Measurements from ENCODE around the gene TBL3.

The TBL3 gene

DNA sequence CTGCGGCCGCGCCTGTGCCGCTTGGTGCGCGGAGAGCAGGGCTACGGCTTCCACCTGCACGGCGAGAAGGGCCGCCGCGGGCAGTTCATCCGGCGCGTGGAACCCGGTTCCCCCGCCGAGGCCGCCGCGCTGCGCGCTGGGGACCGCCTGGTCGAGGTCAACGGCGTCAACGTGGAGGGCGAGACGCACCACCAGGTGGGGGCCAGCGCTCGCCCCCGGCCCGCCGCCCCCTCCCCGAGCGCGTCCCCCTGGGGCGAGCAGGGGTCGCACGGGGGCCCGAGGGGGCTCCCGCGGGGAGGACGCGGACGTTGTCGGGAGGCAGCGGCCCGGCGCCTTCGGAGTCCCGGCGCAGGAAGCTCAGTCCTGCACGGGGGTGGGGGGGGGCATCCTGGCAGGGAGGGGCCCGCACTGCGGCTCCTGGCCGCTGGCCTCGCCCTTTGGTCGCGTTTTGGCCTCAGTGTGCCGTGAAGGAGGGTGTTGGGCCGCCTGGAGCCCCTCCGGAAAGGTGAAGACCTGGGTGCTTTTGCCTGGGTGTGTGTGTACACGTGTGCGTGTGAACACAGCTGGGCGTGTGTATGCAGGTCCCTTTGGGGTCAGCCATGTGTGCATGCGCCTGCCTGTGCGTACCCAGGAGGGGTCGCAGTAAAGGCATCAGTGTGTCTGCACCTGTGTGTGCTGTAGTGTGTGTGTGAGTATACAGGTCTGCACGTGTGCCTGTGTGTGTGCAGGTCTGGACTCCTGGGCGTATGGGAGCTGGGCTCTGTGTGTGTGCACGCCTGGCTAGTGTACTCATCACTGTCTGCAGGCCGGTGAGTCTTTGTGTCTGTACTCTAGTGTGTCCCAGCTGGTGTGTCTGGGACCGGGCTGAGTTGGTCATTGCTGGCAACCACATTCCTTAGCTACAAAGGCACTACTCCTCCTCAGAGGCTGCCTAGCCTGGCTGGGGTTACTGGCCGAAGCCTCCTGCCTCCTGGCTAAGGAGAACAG lies 55.5 kb downstream of the TBL3 start (continued):
- TF ChIP-seq, protein P1, sequence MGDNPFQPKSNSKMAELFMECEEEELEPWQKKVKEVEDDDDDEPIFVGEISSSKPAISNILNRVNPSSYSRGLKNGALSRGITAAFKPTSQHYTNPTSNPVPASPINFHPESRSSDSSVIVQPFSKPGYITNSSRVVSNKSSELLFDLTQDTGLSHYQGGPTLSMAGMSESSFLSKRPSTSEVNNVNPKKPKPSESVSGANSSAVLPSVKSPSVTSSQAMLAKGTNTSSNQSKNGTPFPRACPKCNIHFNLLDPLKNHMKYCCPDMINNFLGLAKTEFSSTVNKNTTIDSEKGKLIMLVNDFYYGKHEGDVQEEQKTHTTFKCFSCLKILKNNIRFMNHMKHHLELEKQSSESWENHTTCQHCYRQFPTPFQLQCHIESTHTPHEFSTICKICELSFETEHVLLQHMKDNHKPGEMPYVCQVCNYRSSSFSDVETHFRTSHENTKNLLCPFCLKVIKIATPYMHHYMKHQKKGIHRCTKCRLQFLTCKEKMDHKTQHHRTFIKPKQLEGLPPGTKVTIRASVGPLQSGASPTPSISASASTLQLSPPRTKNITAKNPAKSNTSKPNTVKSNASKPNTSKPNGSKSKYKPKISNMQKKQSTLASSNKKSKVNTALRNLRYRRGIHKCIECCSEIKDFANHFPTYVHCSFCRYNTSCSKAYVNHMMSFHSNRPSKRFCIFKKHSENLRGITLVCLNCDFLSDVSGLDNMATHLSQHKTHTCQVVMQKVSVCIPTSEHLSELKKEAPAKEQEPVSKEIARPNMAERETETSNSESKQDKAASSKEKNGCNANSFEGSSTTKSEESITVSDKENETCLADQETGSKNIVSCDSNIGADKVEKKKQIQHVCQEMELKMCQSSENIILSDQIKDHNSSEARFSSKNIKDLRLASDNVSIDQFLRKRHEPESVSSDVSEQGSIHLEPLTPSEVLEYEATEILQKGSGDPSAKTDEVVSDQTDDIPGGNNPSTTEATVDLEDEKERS (tag by site-specific recombination; IDR thresholded peaks at IDR 0.05), result no peak
- TF ChIP-seq ZNF473 (tag by site-specific recombination; IDR thresholded peaks at IDR 0.05), result no peak
- no peak for TF ChIP-seq HOXD13 (CRISPR knock-in tag; IDR thresholded peaks at IDR 0.05; ENCODE audit: borderline replicate concordance)
- no peak for TF ChIP-seq ZNF184 (tag by site-specific recombination; IDR thresholded peaks at IDR 0.05)
- no peak for TF ChIP-seq SP2 (tag by site-specific recombination; IDR thresholded peaks at IDR 0.05)
- TF ChIP-seq SETDB1 (IDR thresholded peaks at IDR 0.05; ENCODE audit: insufficient read length, low read length), result no peak
- TF ChIP-seq, protein P2, sequence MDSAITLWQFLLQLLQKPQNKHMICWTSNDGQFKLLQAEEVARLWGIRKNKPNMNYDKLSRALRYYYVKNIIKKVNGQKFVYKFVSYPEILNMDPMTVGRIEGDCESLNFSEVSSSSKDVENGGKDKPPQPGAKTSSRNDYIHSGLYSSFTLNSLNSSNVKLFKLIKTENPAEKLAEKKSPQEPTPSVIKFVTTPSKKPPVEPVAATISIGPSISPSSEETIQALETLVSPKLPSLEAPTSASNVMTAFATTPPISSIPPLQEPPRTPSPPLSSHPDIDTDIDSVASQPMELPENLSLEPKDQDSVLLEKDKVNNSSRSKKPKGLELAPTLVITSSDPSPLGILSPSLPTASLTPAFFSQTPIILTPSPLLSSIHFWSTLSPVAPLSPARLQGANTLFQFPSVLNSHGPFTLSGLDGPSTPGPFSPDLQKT (IDR thresholded peaks at IDR 0.05; ENCODE audit: borderline replicate concordance, low read depth, low read length), result no peak
- TF ChIP-seq, protein P3, sequence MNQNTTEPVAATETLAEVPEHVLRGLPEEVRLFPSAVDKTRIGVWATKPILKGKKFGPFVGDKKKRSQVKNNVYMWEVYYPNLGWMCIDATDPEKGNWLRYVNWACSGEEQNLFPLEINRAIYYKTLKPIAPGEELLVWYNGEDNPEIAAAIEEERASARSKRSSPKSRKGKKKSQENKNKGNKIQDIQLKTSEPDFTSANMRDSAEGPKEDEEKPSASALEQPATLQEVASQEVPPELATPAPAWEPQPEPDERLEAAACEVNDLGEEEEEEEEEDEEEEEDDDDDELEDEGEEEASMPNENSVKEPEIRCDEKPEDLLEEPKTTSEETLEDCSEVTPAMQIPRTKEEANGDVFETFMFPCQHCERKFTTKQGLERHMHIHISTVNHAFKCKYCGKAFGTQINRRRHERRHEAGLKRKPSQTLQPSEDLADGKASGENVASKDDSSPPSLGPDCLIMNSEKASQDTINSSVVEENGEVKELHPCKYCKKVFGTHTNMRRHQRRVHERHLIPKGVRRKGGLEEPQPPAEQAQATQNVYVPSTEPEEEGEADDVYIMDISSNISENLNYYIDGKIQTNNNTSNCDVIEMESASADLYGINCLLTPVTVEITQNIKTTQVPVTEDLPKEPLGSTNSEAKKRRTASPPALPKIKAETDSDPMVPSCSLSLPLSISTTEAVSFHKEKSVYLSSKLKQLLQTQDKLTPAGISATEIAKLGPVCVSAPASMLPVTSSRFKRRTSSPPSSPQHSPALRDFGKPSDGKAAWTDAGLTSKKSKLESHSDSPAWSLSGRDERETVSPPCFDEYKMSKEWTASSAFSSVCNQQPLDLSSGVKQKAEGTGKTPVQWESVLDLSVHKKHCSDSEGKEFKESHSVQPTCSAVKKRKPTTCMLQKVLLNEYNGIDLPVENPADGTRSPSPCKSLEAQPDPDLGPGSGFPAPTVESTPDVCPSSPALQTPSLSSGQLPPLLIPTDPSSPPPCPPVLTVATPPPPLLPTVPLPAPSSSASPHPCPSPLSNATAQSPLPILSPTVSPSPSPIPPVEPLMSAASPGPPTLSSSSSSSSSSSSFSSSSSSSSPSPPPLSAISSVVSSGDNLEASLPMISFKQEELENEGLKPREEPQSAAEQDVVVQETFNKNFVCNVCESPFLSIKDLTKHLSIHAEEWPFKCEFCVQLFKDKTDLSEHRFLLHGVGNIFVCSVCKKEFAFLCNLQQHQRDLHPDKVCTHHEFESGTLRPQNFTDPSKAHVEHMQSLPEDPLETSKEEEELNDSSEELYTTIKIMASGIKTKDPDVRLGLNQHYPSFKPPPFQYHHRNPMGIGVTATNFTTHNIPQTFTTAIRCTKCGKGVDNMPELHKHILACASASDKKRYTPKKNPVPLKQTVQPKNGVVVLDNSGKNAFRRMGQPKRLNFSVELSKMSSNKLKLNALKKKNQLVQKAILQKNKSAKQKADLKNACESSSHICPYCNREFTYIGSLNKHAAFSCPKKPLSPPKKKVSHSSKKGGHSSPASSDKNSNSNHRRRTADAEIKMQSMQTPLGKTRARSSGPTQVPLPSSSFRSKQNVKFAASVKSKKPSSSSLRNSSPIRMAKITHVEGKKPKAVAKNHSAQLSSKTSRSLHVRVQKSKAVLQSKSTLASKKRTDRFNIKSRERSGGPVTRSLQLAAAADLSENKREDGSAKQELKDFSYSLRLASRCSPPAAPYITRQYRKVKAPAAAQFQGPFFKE (tag by site-specific recombination; IDR thresholded peaks at IDR 0.05; ENCODE audit: borderline replicate concordance), result peak; percentile 90; the same call in 1 of the 2 replicates
- no peak for TF ChIP-seq SALL2 (tag by site-specific recombination; IDR thresholded peaks at IDR 0.05; ENCODE audit: borderline replicate concordance)
- TF ChIP-seq ZNF157 (tag by site-specific recombination; IDR thresholded peaks at IDR 0.05), result no peak
- TF ChIP-seq ZNF248 (tag by site-specific recombination; IDR thresholded peaks at IDR 0.05), result no peak
- TF ChIP-seq SP3 (tag by site-specific recombination; IDR thresholded peaks at IDR 0.05), result no peak
- TF ChIP-seq ZNF843 (tag by site-specific recombination; IDR thresholded peaks at IDR 0.05), result no peak
- no peak for TF ChIP-seq ZNF521 (tag by site-specific recombination; IDR thresholded peaks at IDR 0.05)
- TF ChIP-seq ZNF530 (tag by site-specific recombination; IDR thresholded peaks at IDR 0.05; ENCODE audit: low read depth), result no peak

DNA sequence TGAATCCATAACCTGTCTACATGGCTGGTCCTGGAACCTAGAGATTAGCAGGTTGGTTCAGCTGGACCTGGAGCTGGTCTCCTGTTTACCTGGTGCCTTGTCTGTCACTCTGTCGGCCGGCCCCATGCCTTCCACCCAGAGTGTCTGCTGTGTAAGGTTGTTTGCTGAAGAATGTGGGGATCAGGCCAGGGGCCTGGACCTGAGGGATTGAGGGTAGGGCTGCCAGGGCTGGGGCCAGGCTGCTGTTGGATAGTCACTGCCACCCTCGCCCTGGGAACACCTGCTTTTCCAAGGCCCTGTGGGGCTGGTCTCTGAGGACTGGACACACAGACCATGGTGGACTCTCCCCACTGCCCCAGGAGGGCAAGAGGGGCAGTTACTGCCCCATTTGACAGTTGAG lies 56.3 kb downstream of the TBL3 start:
- POLR2A ChIA-PET, result interaction anchor here (1.0 to 2.6 kb wide), 4 partner anchors 11 to 127 kb away, joined by 4 to 15 read pairs (median 6); partner anchors contain the start of genes NTHL1, TRAF7 and TSC2
- TF ChIP-seq ZNF580 (tag by site-specific recombination; IDR thresholded peaks at IDR 0.05) (no peak), ZNF600 (tag by site-specific recombination; IDR thresholded peaks at IDR 0.05) (0 out of 2 replicates have a peak, but pooled peaks have one; percentile 78), ZBTB7A (tag by site-specific recombination; IDR thresholded peaks at IDR 0.05; ENCODE audit: low read depth) (no peak), ZNF174 (tag by site-specific recombination; IDR thresholded peaks at IDR 0.05) (no peak)
- Histone ChIP-seq H3K9me3 (ENCODE audit: control insufficient read depth, insufficient read depth, low read depth, low read length) (no peaks in the 10 kb centered on the region), H3K27ac (ENCODE audit: extremely low read depth, low read depth, low read length) (no peak overlapping the region), H3K36me3 (ENCODE audit: control insufficient read depth in 2 of 2, insufficient read depth in 1 of 2, low read length in 2 of 2) (peaks cover 0 to 4% of the 10 kb centered on the region in 2 experiments; a peak in 1 of 3 replicates), H3K4me1 (ENCODE audit: control insufficient read depth, insufficient read depth, low read length) (no peaks in the 10 kb centered on the region; the same call in 1 of the 2 replicates), H3K4me3 (ENCODE audit: low read depth, low read length) (no peak overlapping the region)
- CTCF ChIA-PET, result interaction anchor here (1.1 to 2.1 kb wide), 3 partner anchors 12 to 112 kb away, joined by 5 to 10 read pairs (median 5); no protein-coding TSS in a partner anchor

Measured in HEK293 (cell line).